ENCODE results near the gene STARD13.

STARD13 gene

GRCh38 chr13:33230178-33230881, 55.2 kb downstream of the STARD13 start:
- no peak overlapping the region for H3K4me3 ChIP-seq (ENCODE audit: low read length)
- no peaks in the 10 kb centered on the region for H3K9me3 ChIP-seq (ENCODE audit: control insufficient read depth, low read depth, low read length)
- no peak overlapping the region for H3K9ac ChIP-seq (ENCODE audit: low read length)
- H3K27ac ChIP-seq (ENCODE audit: low read length): no peak overlapping the region
- H3K36me3 ChIP-seq (ENCODE audit: control insufficient read depth, low read depth, low read length): no peaks in the 10 kb centered on the region
- H3K27me3 ChIP-seq (ENCODE audit: control insufficient read depth, insufficient read depth, low read length): no peaks in the 10 kb centered on the region
- H3K4me1 ChIP-seq (ENCODE audit: control insufficient read depth, low read depth, low read length): peaks cover 13% of the 10 kb centered on the region

DNA sequence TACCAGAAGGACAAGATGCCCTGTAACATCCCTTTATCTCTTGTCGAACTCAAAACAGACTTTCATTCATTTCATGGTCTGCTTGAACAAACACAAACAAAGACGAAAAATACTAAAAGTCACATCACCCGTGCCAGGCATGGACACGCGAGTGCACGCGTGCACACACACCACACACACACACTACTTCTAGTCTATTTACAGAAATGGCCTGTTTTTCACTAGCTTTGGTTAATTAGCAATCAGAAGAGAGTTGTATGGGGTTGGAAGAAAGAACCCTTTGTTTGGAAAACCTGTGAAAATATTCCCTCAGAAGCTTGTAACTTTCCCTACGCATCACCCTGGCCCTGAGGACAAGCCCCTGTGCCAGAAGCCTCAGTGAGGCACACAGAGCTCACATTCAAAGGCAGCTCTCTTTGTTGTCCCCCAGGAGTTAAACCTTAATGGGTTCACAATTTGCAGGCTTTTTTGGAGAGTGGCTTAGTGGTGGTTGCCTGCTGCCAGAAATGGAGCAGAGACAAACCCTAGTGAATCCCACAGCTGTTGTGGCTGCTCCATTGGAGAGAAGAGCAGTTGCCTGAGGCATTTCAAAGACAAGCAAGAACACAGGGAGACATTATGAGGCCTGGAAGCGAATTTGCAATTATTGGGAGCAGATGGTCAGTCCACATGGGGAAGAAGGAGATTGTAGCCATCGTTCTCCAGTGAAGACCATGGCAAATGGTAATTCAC, 55.9 kb downstream of the STARD13 start:
- peaks cover 13% of the 10 kb centered on the region for H3K4me1 ChIP-seq (ENCODE audit: control insufficient read depth, low read depth, low read length)
- no peak overlapping the region for H3K9ac ChIP-seq (ENCODE audit: low read length)
- no peak overlapping the region for H3K4me3 ChIP-seq (ENCODE audit: low read length)
- no peak overlapping the region for H3K27ac ChIP-seq (ENCODE audit: low read length)
- H3K36me3 ChIP-seq (ENCODE audit: control insufficient read depth, low read depth, low read length): no peaks in the 10 kb centered on the region
- H3K27me3 ChIP-seq (ENCODE audit: control insufficient read depth, insufficient read depth, low read length): no peaks in the 10 kb centered on the region
- H3K9me3 ChIP-seq (ENCODE audit: control insufficient read depth, low read depth, low read length): no peaks in the 10 kb centered on the region

GRCh38 chr13:33228648-33229445, 56.7 kb downstream of the STARD13 start:
- Histone ChIP-seq H3K27me3 (ENCODE audit: control insufficient read depth, insufficient read depth, low read length) (no peaks in the 10 kb centered on the region), H3K36me3 (ENCODE audit: control insufficient read depth, low read depth, low read length) (no peaks in the 10 kb centered on the region), H3K4me3 (ENCODE audit: low read length) (no peak overlapping the region), H3K4me1 (ENCODE audit: control insufficient read depth, low read depth, low read length) (peaks cover 13% of the 10 kb centered on the region), H3K9me3 (ENCODE audit: control insufficient read depth, low read depth, low read length) (no peaks in the 10 kb centered on the region), H3K9ac (ENCODE audit: low read length) (no peak overlapping the region), H3K27ac (ENCODE audit: low read length) (no peak overlapping the region)

DNA sequence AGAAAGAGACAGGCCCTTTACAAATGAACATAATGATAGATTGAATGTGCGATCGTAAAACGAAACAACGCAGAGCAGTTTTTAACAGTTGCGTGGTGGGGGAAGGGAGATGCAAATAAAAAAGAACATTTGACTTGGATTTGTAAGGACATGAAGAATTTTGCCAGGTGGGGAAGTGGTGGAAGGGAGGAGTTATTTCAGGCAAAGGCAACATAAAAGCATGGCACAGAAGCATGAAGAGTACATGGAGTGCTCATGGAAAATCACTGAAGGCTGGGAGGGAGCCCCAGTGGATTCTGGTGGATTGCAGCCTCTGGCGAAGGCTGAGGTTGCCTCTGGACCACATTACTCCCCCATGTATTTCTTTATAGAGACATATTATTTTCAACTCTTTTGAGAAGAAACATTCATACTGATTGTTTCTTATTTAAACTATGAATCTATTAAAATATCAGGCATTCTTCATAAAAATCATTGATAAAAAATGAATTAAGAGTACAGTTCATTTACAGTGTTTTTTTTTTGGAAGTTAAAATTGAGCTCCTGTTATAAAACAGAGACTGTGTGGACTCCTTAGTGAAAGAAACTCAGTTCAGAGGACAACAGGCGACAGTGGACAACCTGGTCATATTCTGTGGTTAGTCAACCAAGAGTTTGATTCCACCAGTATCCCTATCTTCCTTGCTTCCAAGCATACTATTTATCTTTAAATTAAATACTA, 57.5 kb downstream of the STARD13 start:
- Histone ChIP-seq H3K9me3 (ENCODE audit: control insufficient read depth, low read depth, low read length) (no peaks in the 10 kb centered on the region), H3K4me1 (ENCODE audit: control insufficient read depth, low read depth, low read length) (peaks cover 13% of the 10 kb centered on the region), H3K27ac (ENCODE audit: low read length) (no peak overlapping the region), H3K36me3 (ENCODE audit: control insufficient read depth, low read depth, low read length) (no peaks in the 10 kb centered on the region), H3K27me3 (ENCODE audit: control insufficient read depth, insufficient read depth, low read length) (no peaks in the 10 kb centered on the region), H3K4me3 (ENCODE audit: low read length) (no peak overlapping the region), H3K9ac (ENCODE audit: low read length) (no peak overlapping the region)

DNA sequence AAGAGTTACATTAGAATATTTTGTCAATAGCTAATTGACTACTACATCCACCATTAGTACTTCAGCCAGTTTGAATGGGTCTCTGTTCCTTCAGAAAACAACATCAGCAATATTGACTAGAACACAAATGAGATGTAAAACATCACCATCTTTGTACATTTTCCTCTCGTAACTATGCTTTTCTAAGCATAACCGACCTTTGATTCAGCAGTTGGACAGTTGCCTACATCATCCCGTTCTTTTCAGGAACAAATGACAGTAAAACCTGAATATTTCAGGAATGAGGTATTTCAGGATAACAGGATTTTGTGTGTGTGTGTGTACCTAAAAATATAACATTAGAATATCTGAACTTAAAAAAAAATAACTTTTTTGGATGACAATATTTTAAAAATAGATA, 60.9 kb downstream of the STARD13 start:
- Histone ChIP-seq H3K9ac (ENCODE audit: low read length) (no peak overlapping the region), H3K9me3 (ENCODE audit: control insufficient read depth, low read depth, low read length) (no peaks in the 10 kb centered on the region), H3K4me3 (ENCODE audit: low read length) (no peak overlapping the region), H3K36me3 (ENCODE audit: control insufficient read depth, low read depth, low read length) (no peaks in the 10 kb centered on the region), H3K27ac (ENCODE audit: low read length) (no peak overlapping the region), H3K27me3 (ENCODE audit: control insufficient read depth, insufficient read depth, low read length) (no peaks in the 10 kb centered on the region), H3K4me1 (ENCODE audit: control insufficient read depth, low read depth, low read length) (peaks cover 12% of the 10 kb centered on the region)

- no peaks in the 10 kb centered on the region for H3K27me3 ChIP-seq (ENCODE audit: control insufficient read depth, insufficient read depth, low read length)
- H3K27ac ChIP-seq (ENCODE audit: low read length): no peak overlapping the region
- no peaks in the 10 kb centered on the region for H3K36me3 ChIP-seq (ENCODE audit: control insufficient read depth, low read depth, low read length)
- H3K9ac ChIP-seq (ENCODE audit: low read length): no peak overlapping the region
- no peak overlapping the region for H3K4me3 ChIP-seq (ENCODE audit: low read length)
- H3K4me1 ChIP-seq (ENCODE audit: control insufficient read depth, low read depth, low read length): peaks cover 7% of the 10 kb centered on the region
- no peaks in the 10 kb centered on the region for H3K9me3 ChIP-seq (ENCODE audit: control insufficient read depth, low read depth, low read length)
Observed at GRCh38 chr13:33224191-33224590, 61.4 kb downstream of the STARD13 start.

DNA sequence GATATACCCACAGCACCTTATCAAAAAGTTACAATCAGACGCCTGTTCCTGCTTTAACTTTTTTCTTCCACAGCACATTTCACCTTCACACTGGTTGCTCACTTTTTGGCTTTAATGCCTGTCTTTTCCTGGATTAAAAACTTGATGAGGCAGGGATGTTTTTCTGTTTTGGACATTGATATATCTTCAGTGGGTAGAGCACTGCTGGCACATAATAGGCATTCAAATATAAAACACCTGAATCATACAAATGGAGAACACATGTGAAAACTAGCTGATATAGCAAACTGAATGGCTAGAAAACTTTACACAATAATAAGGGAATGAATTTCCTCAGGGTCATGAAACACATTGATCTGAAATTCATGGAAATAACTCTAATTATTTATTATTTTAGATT, 65.6 kb downstream of the STARD13 start:
- Histone ChIP-seq H3K4me3 (ENCODE audit: low read length) (no peak overlapping the region), H3K27me3 (ENCODE audit: control insufficient read depth, insufficient read depth, low read length) (no peaks in the 10 kb centered on the region), H3K4me1 (ENCODE audit: control insufficient read depth, low read depth, low read length) (no peaks in the 10 kb centered on the region), H3K9ac (ENCODE audit: low read length) (no peak overlapping the region), H3K27ac (ENCODE audit: low read length) (no peak overlapping the region), H3K9me3 (ENCODE audit: control insufficient read depth, low read depth, low read length) (no peaks in the 10 kb centered on the region), H3K36me3 (ENCODE audit: control insufficient read depth, low read depth, low read length) (no peaks in the 10 kb centered on the region)

DNA sequence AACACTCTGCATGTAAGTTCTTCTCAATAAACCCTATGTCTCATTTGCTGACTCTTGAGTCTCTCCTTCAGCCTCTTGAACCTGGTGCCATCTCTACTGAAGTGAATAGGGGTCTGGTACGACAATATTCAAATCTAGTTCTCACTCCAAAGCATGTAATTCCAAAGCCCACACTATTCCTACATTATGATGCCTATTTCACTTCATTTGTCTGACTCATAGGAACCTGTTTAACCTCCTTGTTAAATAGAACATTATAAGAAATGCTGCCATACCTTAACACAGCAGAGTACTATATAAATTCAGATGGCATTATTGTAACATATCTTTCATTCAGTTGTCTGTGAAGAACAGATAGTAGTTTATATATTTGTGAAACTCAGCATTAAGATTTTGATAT, 67.1 kb downstream of the STARD13 start:
- Histone ChIP-seq H3K27me3 (ENCODE audit: control insufficient read depth, insufficient read depth, low read length) (no peaks in the 10 kb centered on the region), H3K9me3 (ENCODE audit: control insufficient read depth, low read depth, low read length) (no peaks in the 10 kb centered on the region), H3K4me1 (ENCODE audit: control insufficient read depth, low read depth, low read length) (peaks cover 13% of the 10 kb centered on the region), H3K27ac (ENCODE audit: low read length) (no peak overlapping the region), H3K4me3 (ENCODE audit: low read length) (no peak overlapping the region), H3K36me3 (ENCODE audit: control insufficient read depth, low read depth, low read length) (no peaks in the 10 kb centered on the region), H3K9ac (ENCODE audit: low read length) (no peak overlapping the region)

DNA sequence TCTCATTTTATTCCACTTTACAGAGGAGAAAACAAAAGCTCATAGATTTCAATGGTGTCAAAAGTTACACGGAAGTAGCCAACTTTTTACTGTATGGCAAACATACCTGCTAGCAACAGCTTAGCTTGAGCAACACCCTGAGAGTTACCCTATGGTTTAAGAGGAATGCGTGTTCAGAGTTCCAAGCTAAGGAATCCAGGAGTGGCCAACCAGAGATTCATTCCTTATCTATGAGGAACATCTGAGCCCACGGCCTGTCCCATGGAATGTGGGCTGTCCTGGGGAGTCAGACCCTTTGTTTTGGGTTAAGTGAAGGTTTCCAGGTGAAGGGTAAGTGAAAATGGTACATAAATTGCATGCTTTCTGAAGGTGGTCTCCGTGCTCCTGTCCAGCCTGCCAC, 67.5 kb downstream of the STARD13 start:
- no peak overlapping the region for H3K9ac ChIP-seq (ENCODE audit: low read length)
- H3K4me1 ChIP-seq (ENCODE audit: control insufficient read depth, low read depth, low read length): peaks cover 17% of the 10 kb centered on the region
- no peaks in the 10 kb centered on the region for H3K27me3 ChIP-seq (ENCODE audit: control insufficient read depth, insufficient read depth, low read length)
- H3K4me3 ChIP-seq (ENCODE audit: low read length): no peak overlapping the region
- H3K9me3 ChIP-seq (ENCODE audit: control insufficient read depth, low read depth, low read length): no peaks in the 10 kb centered on the region
- no peaks in the 10 kb centered on the region for H3K36me3 ChIP-seq (ENCODE audit: control insufficient read depth, low read depth, low read length)
- H3K27ac ChIP-seq (ENCODE audit: low read length): no peak overlapping the region

DNA sequence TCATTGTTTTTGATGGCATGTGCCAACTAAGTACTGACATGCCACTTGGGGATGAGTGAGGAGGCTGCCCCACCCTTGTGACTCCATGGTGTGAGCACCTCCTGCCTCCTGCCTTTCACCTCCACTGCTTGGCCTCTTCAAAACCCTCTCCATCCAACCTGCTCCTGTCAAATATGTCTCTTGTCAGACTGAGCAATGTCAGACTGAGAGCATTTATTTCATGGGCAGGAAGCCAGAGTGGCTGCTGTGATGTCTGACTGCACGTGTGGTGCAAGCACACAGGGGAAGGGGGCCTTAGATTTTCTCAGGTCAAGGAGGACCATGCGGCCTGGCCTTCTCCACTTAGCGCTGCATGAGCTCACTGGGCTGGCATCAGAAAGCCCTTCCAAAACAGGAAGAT, 68.3 kb downstream of the STARD13 start:
- Histone ChIP-seq H3K9me3 (ENCODE audit: control insufficient read depth, low read depth, low read length) (no peaks in the 10 kb centered on the region), H3K9ac (ENCODE audit: low read length) (no peak overlapping the region), H3K4me3 (ENCODE audit: low read length) (no peak overlapping the region), H3K4me1 (ENCODE audit: control insufficient read depth, low read depth, low read length) (peaks cover 24% of the 10 kb centered on the region), H3K36me3 (ENCODE audit: control insufficient read depth, low read depth, low read length) (no peaks in the 10 kb centered on the region), H3K27ac (ENCODE audit: low read length) (no peak overlapping the region), H3K27me3 (ENCODE audit: control insufficient read depth, insufficient read depth, low read length) (no peaks in the 10 kb centered on the region)

DNA sequence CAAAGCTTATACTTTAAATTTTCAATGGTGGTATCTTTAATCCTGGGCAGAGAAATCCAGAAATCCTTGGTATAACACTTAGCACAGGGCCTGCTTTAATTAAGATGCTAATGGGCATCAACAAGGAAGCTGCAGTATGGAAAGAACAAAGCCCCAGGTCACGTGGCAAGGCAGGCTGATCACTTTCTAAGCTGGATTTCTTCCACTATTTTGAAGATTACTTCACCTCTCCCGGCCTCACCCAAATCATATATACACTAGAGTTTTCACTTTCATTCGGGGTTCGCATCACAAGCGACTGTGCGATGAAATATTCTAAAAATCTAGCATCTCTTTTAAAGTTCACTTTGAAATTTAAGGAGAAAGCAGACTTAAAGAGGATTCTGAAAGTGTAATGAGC, 71.8 kb downstream of the STARD13 start:
- H3K9me3 ChIP-seq (ENCODE audit: control insufficient read depth, low read depth, low read length): no peaks in the 10 kb centered on the region
- no peak overlapping the region for H3K9ac ChIP-seq (ENCODE audit: low read length)
- H3K27ac ChIP-seq (ENCODE audit: low read length): no peak overlapping the region
- H3K27me3 ChIP-seq (ENCODE audit: control insufficient read depth, insufficient read depth, low read length): no peaks in the 10 kb centered on the region
- H3K4me3 ChIP-seq (ENCODE audit: low read length): no peak overlapping the region
- H3K36me3 ChIP-seq (ENCODE audit: control insufficient read depth, low read depth, low read length): no peaks in the 10 kb centered on the region
- H3K4me1 ChIP-seq (ENCODE audit: control insufficient read depth, low read depth, low read length): peaks cover 24% of the 10 kb centered on the region

Data from iPS-18a (cell line).